GM19438 (cell line): ENCODE measurements around the gene OR10H1.
"Not testable (repeated sequence)": the region's sequence is repeated elsewhere in the genome, so short reads cannot be mapped to it uniquely, and the experiment has no call there.

Source experiments
- ATAC-seq: cut with Tn5 transposase; IDR thresholded peaks from one replicate; pipeline ENCODE4 v1.9.1; 2021; ENCODE audit warnings: low read depth; ENCODE audit not compliant: unreplicated experiment

The OR10H1 gene, protein sequence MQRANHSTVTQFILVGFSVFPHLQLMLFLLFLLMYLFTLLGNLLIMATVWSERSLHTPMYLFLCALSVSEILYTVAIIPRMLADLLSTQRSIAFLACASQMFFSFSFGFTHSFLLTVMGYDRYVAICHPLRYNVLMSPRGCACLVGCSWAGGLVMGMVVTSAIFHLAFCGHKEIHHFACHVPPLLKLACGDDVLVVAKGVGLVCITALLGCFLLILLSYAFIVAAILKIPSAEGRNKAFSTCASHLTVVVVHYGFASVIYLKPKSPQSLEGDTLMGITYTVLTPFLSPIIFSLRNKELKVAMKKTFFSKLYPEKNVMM

DNA sequence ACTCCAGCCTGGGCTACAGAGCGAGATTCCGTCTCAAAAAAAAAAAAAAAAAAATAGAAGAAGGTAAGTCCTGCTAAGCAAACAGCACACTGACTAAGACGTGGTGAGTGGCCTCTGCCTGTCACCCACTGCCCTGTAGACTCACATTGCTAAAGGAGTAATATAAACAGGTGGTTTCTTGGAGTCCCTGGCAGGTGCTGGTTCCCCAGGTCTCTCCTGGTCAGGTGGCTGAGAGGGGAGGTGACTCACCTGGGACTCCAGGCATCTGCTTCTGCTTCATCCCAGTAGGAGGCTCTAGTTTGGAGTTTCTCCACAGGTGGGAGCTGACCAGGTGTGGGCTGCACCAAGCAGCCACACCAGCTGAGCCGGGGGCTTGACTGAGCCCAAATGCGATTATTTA, at the start of gene OR10H1:
OR10H1 (minus strand) TSS at position 359 of the 400 bp plus-strand sequence. CDS start 7,627 bp downstream, outside the sequence.
- no peak for ATAC-seq

DNA sequence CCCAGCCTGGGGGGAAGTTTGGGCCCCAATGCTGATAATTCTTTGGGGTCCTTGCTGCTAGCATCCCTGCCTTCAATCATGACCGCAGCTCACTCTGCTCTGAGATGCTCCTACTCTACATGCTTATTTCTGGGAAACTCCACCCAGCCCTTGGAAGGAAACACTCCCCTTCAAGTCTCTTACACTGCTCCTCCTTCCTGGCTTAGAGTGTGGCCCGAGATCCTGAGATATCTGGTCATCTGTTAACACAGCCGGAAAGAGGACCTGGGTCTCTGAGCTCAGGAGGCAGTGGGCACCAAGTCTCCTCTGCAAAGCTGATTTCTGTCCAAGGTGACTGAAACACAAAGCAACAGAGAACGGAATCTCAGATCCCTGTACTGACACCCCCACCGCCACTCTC, 49.4 kb upstream of the OR10H1 start:
- ATAC-seq = no peak

DNA sequence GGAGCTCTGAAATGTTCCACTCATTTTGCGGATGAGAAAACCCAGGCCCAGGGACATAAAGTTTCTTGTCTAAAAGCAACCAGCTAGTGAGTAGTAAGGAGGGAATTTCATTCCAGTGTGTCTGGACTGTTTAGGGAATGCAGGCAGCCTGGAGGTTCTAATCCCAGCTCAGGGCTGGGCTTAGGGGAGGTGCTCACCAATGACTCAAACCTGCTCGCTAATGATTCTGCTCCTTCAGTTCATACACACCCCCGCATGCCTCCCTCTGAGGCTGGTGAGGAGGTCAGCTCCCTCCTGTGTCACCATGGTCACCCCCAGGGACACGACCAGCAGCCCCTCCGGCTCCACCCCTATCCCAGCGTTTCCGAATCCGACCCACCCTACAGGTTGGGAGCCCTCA, 47.8 kb upstream of the OR10H1 start:
- ATAC-seq = no peak

DNA sequence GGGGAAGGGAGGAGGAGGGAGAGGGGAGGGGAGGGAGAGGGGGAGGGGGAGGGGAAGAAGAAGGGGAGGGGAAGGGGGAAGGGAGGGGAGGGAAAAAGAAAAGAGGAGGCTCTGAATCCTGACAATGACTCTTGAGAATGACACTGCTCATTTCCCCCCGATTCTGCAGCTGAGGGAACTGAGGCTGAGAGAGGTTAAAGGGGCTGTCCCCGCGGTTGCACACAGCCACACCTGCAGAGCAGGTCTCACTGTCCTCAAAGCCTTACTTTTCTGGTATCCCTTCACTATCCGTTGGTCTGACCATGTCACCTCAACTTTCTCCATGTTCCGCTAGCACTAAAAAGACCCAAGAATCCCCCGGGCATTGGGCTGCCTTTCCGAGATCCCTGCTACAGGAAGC, 47.0 kb upstream of the OR10H1 start:
- ATAC-seq = no peak

DNA sequence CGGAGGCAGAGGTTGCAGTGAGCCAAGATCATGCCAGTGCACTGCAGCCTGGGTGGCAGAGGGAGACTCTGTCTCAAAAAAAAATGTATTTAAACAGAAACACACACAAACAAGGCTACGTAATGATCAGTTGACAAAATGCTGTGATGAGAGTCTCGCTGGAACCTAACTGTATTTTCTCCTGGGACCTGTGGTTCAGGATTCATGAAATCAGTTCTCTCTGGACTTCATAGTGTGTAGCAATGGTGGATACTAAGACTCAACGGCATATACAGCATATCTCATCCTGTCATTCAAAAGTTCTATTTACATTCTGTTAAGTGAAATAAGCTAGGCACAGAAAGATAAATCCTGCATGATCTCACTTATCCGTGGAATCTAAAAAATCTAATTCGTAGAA, 45.1 kb upstream of the OR10H1 start:
- ATAC-seq = no peak

DNA sequence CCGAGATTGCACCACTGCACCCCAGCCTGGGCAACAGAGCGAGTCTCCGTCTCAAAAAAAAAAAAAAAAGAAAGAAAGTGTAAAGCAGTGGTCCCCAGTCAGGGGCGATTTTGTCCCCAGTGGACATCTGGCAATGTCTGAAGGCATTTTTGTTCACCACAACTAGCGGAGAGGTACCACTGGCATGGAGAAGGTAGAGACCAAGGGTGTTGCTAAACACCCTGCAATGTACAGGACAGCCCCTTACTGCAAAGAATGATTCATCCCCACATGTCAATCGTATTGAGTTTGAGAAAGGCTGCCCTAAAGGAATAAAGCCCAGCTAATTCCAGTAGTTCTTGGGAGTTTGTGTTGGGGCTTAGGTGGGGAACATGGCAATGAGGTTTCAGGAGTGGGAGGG, 43.7 kb upstream of the OR10H1 start:
- no peak for ATAC-seq

DNA sequence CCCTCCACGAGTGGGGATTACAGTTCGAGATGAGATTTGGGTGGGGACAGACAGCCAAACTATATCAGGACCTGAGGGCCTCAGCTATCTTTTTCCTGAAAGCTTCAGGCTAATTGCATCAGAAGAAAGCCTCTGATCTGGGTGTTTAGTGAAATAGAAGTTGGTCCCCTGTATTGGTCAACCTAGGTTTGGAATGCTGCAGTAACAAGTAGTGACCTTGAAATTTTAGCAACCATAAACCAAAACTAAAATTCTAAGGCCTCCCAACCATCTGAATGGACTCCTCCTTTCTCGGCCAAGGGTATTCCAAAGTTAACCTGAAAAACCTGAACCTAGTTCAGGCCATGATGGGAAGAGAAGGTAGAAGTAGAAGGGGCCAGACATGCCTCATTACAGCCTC, 34.9 kb upstream of the OR10H1 start:
- no peak for ATAC-seq

DNA sequence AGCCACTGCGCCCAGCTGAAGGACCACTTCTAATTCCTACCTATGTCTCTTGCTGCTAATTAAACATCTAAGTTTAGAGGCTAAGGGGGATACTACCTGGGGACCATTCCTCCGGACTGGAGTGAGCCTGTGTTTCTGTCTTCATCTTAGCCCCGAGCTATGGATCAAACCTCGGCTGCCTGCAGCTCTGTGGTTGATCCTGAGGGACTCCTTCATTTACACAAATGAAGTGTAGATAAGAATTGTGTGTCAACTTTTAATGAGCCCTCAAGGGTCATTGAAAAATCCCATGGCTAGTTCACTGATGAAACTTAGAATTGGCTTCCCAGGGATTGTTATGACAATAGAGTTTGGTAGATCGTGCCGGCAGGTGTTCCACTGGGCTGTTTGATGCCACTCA, 31.5 kb upstream of the OR10H1 start:
- no peak for ATAC-seq

DNA sequence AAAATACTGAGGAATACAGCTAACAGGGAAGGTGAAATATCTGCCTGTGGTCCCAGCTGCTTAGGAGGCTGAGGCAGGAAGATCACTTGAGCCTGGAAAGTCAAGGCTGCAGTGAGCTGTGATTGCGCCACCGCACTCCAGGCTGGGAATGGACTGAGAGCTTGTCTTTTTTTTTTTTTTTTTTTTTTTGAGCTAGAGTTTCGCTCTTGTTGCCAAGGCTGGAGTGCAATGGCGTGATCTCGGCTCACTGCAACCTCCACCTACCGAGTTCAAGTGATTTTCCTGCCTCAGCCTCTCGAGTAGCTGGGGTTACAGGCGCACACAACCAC, 28.4 kb upstream of the OR10H1 start:
- not testable (repeated sequence) for ATAC-seq

DNA sequence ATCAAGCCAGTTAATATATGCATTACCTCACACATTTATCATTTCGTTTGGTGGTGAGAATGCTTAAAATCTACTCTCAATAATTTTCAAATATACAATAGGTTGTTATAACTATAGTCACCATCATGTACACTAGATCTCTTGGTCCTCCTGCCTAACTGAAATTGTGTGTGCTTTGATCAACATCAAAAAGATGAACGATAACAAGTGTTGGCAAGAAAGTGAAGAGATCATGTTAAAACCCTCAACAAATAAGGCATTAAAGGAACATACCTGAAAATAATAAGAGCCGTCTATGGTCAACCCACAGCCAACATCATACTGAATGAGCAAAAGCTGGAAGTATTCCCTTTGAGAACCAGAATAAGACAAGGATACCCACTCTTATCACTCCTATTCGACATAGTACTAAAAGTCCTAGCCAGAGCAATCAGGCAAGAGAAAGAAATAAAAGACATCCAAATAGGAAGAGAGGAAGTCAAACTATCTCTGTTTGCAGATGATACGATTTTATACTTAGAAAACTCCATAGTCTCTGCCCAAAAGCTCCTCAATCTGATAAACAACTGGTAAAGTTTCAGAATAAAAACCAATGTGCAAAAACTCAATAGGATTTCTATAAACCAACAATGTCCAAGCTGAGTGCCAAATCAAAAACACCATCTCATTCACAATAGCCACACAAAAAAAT, 27.9 kb upstream of the OR10H1 start:
- no peak for ATAC-seq

DNA sequence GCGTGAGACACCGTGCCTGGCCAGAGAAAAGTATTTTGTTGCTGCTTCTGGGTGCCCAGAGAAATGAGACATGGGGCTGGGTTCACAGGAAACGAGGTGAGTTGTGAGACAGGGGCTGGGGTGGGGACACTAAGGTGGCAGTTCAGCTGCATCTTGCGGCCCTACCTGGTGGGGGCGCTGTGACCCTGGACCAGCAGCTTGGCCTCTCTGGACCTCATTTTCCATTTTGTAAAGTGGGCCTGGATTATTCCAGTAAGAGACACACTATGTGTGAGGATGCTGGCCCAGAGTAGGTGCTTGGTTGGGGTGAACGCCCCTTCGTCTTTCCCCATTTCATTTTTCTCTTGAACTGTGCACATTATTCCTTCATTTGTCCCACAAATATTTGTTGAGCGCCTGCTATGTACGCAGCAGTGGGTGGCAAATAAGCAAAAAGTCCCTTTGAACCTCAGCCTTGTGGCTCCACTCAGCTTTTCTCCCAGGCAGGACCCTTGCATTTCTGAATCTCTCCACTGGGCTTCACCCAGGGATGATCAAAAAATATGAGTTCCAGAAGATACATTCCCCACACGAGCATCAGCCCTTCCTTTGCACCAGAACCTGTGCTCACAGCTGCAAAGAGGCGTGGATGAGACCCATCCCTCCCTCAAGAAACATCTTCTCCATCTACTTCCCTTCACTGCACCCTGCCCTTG, 26.6 kb upstream of the OR10H1 start:
- ATAC-seq = no peak

DNA sequence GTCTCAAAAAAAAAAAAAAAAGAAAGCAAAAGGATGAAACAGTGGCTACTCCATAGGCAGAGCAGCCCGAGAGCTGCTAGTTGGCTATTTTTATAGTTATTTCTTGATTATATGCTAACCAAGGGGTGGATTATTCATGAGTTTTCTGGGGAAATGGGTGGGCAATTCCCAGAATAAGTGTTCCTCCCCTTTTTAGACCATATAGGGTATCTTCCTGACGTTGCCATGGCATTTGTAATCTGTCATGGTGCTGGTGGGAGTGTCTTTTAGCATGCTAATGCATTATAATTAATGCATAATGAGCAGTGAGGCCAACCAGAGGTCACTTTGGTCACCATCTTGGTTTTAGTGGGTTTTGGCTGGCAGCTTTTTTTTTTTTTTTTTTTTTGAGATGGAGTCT, 25.4 kb upstream of the OR10H1 start:
- ATAC-seq = no peak

DNA sequence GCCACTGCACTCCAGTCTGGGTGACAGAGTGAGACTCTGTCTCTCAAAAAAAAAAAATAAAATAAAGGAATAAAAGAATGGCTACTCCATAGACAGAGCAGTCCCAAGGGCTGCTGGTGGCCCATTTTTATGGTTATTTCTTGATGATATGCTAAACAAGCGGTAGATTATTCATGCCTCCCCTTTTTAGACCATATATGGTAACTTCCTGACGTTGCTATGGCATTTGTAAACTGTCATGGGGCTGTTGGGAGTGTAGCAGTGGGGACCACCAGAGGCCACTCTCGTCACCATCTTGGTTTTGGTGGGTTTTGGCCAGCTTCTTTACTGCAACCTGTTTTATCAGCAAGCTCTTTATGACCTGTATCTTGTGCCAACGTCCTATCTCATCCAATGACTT, 24.4 kb upstream of the OR10H1 start:
- not testable (repeated sequence) for ATAC-seq

DNA sequence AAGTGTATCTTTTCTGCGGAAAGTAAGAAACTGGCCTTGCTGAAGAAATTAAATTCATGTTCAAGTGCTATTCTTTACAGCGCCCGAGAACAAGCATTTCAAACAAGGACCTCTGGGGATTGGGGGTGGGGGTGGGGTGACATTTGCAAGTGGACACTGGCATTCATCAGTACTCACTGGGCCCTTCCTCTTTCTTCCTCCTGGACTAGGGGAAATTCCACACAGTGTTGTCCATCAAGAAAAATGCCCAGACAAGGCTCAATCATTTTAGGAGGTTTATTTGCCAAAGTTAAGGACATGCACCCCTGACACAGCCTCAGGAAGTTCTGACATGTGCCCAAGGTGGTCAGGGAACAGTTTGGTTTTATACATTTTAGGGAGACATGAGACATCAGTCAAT, 22.9 kb upstream of the OR10H1 start:
- no peak for ATAC-seq

DNA sequence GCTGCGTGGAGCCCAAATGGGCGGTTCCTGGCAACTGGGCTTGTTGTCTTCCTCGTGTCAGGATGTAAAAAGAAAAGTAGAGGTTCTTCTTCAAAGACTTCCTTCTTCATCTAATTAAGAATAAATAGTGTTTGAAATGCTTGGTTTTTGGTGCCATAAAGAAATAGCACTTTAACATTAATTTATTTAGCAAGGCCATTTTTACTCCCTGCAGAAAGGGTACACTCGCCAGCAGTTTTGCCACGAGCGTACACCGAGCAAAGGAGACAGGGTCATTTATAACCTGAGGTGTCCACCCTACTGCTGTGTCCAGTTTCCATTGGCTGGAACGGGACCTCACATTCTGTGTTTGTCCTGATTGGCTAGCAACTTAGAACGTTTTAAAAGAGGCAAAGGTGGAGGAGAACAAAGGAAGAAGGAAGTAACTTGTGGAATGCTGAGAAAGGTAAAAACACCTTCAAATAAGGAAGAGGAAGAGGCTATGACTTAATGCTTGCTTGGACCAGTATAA, 21.8 kb upstream of the OR10H1 start:
- ATAC-seq = peak; percentile 9

DNA sequence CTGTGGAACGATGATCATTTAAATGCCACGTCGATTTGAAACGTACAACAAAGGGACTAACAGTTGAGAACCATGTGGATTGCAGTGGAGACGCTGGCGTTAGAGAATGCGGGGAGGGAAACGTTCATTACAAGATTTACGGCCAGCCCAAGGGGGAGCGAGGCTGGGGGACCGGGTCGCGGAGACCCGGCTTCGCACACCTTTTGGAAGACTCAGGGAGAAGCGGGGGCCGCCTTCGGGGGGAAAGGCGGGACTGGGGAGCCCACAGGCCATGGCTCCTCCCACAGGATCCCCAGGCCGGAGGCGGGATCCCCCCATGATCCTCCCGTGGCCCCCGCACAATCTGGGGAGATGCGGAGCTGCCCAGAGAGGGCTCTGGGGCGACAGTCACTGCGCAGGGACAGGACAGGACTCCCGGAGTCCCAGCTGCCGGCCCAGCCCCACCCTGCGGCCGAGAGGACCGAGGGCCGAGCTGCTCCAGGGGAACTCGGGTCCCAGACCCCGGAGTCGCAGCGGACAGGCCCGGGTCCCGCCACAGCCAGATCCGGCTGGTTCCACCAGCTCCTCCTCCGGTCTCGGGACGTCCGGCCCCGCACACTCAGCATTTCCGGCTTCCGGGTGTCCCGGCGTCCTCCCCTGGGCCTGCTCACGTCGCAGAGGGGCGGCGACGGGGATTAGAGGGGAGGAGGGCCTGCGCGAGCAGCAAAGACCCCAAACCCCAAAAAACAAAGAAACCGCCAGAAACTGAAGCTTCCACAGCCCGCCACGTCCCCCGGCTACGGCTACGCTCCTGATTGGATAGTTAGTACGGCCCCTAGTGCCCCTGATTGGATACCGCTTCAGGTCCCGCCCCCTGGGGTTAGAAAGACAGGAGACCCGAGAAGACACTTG, 21.1 kb upstream of the OR10H1 start:
- peak; percentile 92 for ATAC-seq

DNA sequence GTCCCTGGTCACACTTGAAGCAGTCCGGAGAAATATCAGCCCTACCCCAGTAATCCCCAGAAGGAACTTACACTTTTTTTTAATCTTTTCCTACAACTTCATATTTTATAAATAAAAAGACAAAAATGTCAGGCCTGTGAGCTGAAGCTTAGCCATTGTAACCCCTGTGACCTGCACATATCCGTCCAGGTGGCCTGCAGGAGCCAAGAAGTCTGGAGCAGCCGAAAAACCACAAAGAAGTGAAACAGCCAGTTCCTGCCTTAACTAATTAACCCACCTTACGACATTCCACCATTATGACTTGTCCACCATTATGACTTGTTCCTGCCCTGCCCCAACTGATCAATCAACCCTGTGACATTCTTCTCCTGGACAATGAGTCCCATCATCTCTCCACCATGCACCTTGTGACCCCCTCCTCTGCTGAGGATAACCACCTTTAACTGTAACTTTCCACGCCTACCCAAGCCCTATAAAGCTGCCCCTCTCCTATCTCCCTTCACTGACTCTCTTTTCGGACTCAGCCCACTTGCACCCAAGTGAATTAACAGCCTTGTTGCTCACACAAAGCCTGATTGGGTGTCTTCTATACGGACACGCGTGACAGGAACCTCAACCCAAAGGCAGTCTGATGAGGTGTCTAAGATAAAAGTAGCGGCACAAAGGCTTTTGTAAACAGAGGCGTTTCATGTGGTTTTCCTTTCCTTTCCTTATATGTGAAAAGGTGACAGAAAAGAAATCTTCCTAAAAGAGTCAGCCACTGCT, 20.3 kb upstream of the OR10H1 start:
- not testable (repeated sequence) for ATAC-seq

DNA sequence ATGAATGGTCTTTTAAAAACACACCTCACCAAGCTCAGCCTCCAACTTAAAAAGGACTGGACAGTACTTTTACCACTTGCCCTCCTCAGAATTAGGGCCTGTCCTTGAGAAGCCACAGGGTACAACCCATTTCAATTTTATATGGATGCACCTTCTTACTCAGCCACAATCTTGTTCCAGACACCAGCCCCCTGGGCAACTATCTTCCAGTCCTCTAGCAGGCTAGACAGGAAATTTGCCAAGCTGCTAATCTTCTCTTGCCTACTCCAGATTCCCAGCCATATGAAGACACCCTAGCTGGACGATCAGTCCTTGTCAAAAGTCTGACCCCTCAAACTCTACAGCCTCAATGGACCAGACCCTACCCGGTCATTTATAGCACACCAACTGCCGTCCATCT, 18.8 kb upstream of the OR10H1 start:
- ATAC-seq = not testable (repeated sequence)

DNA sequence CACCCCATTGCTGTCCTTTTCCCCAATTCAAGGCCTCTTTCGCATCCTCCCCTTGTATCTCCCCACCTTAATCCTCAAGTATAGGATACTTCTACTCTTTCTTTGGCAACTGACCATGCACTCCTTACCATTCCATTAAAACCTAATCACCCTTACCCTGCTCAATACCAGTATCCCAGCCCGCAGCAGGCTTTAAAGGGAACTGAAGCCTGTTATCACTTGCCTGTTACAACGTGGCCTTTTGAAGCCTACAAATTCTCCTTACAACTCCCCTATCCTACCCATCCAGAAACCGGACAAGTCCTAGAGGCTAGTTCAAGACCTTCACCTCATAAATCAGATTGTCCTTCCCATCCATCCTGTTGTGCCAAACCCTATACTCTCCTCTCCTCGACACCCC, 16.2 kb upstream of the OR10H1 start:
- ATAC-seq = no peak

DNA sequence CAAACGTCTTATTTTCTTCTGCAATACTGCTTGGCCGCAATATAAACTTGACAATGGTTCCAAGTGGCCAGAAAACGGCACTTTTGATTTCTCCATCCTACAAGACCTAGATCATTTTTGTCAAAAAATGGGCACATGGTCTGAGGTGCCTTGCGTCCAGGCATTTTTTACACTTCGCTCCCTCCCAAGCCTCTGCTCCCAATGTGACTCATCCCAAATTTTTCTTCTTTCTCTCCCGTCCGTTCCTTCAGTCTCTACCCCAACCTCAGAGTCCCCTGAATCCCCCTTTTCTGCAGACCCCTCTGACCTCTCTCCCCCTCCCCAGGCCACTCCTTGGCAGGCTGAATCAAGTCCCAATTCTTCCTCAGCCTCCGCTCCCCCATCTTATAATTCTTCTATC, 14.3 kb upstream of the OR10H1 start:
- ATAC-seq = no peak
